NCI-H446 treated with DMSO at 0.1 percent for 48 hours (cell line): ENCODE measurements around the gene RMDN2.
A peak's percentile ranks its signal among the peaks of the same experiment; 100 is the strongest.

ENCODE experiments used
- DNase-seq: peaks from one replicate; lab custom pipeline; 2025; lab: John Stamatoyannopoulos, UW

The RMDN2 gene

GRCh38 chr2:37925063-37925897, at the start of gene RMDN2:
TSS of gene RMDN2 (plus strand) at chr2:37925287. CDS start at chr2:37929278, 3,991 bp downstream.
- DNase-seq, result peak; percentile 72

GRCh38 chr2:37875403-37875906, 49.6 kb upstream of the RMDN2 start:
- no peak for DNase-seq

GRCh38 chr2:37876227-37876626, 48.9 kb upstream of the RMDN2 start:
- no peak for DNase-seq

- peak; percentile 53 for DNase-seq
Observed at GRCh38 chr2:37877457-37878315, 47.4 kb upstream of the RMDN2 start.

GRCh38 chr2:37878536-37878935, 46.6 kb upstream of the RMDN2 start:
- DNase-seq, result no peak

- no peak for DNase-seq
Observed at GRCh38 chr2:37880551-37880950, 44.5 kb upstream of the RMDN2 start.

- no peak for DNase-seq
Observed at GRCh38 chr2:37881397-37881796, 43.7 kb upstream of the RMDN2 start.

GRCh38 chr2:37882036-37882435, 43.1 kb upstream of the RMDN2 start:
- DNase-seq, result no peak

GRCh38 chr2:37883518-37883917, 41.6 kb upstream of the RMDN2 start:
- no peak for DNase-seq

- no peak for DNase-seq
Observed at GRCh38 chr2:37885329-37885993, 39.6 kb upstream of the RMDN2 start.

GRCh38 chr2:37886745-37887144, 38.3 kb upstream of the RMDN2 start:
- DNase-seq, result no peak

GRCh38 chr2:37887286-37887685, 37.8 kb upstream of the RMDN2 start:
- DNase-seq, result no peak

GRCh38 chr2:37890893-37891495, 34.1 kb upstream of the RMDN2 start:
- DNase-seq, result peak; percentile 6

- no peak for DNase-seq
Observed at GRCh38 chr2:37891846-37892435, 33.1 kb upstream of the RMDN2 start.

- DNase-seq, result no peak
Observed at GRCh38 chr2:37892436-37893114, 32.5 kb upstream of the RMDN2 start.

- DNase-seq, result no peak
Observed at GRCh38 chr2:37893327-37893726, 31.8 kb upstream of the RMDN2 start.

- DNase-seq, result no peak
Observed at GRCh38 chr2:37894047-37894446, 31.0 kb upstream of the RMDN2 start.

- DNase-seq, result no peak
Observed at GRCh38 chr2:37894601-37895000, 30.5 kb upstream of the RMDN2 start.

GRCh38 chr2:37895140-37895539, 29.9 kb upstream of the RMDN2 start:
- no peak for DNase-seq

GRCh38 chr2:37896319-37896718, 28.8 kb upstream of the RMDN2 start:
- DNase-seq, result no peak

- no peak for DNase-seq
Observed at GRCh38 chr2:37897511-37897910, 27.6 kb upstream of the RMDN2 start.
